WTC11 (cell line): ENCODE data around the gene VWA8. TPM values are rescaled to one million over a fixed set of nuclear protein-coding genes. Genes with fewer than 3 reads are reported as not detected.

Source experiments
- ATAC-seq: fragments of 200-7000 bp; cut with Tn5 transposase; 2 replicates; pipeline ENCODE4 v1.10.0; 2021; ENCODE audit warnings: mild to moderate bottlenecking, moderate library complexity
- CTCF ChIA-PET: fragments of 300-600 bp; sonication (Branson Sonifier 250); formaldehyde crosslinking; loops from one replicate; lab custom pipeline; 2021; ENCODE audit warnings: antibody characterized with exemption; lab: Charles Lee
- POLR2A ChIA-PET: fragments of 350-600 bp; sonication (Branson Sonifier 250); formaldehyde crosslinking; loops from one replicate; lab custom pipeline; 2021; ENCODE audit warnings: antibody characterized with exemption; lab: Charles Lee
- DNase-seq: peaks from one replicate; pipeline ENCODE4 v3.0.0; 2021; ENCODE audit warnings: low spot score
- H3K27ac Mint-ChIP-seq: 2 replicates; pipeline ENCODE4 v1.8.0; 2021; ENCODE audit warnings: mixed read lengths
- H3K27me3 Mint-ChIP-seq: 2 replicates; pipeline ENCODE4 v1.8.0; 2021; ENCODE audit warnings: low read depth, mild to moderate bottlenecking, moderate library complexity, mixed read lengths
- H3K36me3 Mint-ChIP-seq: 2 replicates; pipeline ENCODE4 v1.8.0; 2021; ENCODE audit warnings: mixed read lengths
- H3K4me1 Mint-ChIP-seq: 2 replicates; pipeline ENCODE4 v1.8.0; 2022; ENCODE audit warnings: mixed read lengths
- H3K4me3 Mint-ChIP-seq: 2 replicates; pipeline ENCODE4 v1.8.0; 2021; ENCODE audit warnings: mild to moderate bottlenecking, moderate library complexity, mixed read lengths
- H3K9me3 Mint-ChIP-seq: 2 replicates; pipeline ENCODE4 v1.8.0; 2021; ENCODE audit warnings: mixed read lengths
- CTCF ChIP-seq: fragments of 200-600 bp; IDR thresholded peaks from 2 replicates; pipeline ENCODE4 v1.8.0; 2022; ENCODE audit warnings: antibody characterized with exemption
- E2F5 ChIP-seq: sonication (generic); formaldehyde crosslinking; IDR thresholded peaks from 2 replicates; pipeline ENCODE4 v1.8.1; 2022; ENCODE audit warnings: mild to moderate bottlenecking, moderate library complexity, missing genetic modification reagents
- EMX1 ChIP-seq: fragments of 250-450 bp; sonication (Bioruptor Pico); IDR thresholded peaks from 2 replicates; pipeline ENCODE4 v1.8.0; 2021; ENCODE audit warnings: mild to moderate bottlenecking
- ESRRA ChIP-seq: sonication (generic); formaldehyde crosslinking; IDR thresholded peaks from 2 replicates; pipeline ENCODE4 v1.8.1; 2022; ENCODE audit warnings: mild to moderate bottlenecking, missing genetic modification reagents, borderline replicate concordance
- FOXK1 ChIP-seq: sonication (generic); formaldehyde crosslinking; IDR thresholded peaks from 2 replicates; pipeline ENCODE4 v1.8.0; 2022; ENCODE audit warnings: mild to moderate bottlenecking, moderate library complexity, missing genetic modification reagents
- HMGXB4 ChIP-seq: sonication (generic); formaldehyde crosslinking; IDR thresholded peaks from 2 replicates; pipeline ENCODE4 v1.8.1; 2023; ENCODE audit warnings: mild to moderate bottlenecking, moderate library complexity, missing genetic modification reagents
- IRF1 ChIP-seq: sonication (generic); formaldehyde crosslinking; IDR thresholded peaks from 2 replicates; pipeline ENCODE4 v1.8.0; 2023; ENCODE audit warnings: missing genetic modification reagents
- JUN ChIP-seq: sonication (generic); formaldehyde crosslinking; IDR thresholded peaks from 2 replicates; pipeline ENCODE4 v1.8.0; 2023; ENCODE audit warnings: mild to moderate bottlenecking, missing genetic modification reagents
- MAX ChIP-seq: sonication (generic); formaldehyde crosslinking; IDR thresholded peaks from 2 replicates; pipeline ENCODE4 v1.8.0; 2022; ENCODE audit warnings: mild to moderate bottlenecking, missing genetic modification reagents
- MLX ChIP-seq: sonication (generic); formaldehyde crosslinking; IDR thresholded peaks from 2 replicates; pipeline ENCODE4 v1.8.1; 2023; ENCODE audit warnings: mild to moderate bottlenecking, missing genetic modification reagents, moderate library complexity
- MXD4 ChIP-seq: fragments of 250-450 bp; sonication (Bioruptor Pico); IDR thresholded peaks from 2 replicates; pipeline ENCODE4 v1.8.0; 2021; ENCODE audit warnings: mild to moderate bottlenecking, moderate library complexity, borderline replicate concordance
- NFATC4 ChIP-seq: fragments of 250-450 bp; sonication (Bioruptor Pico); IDR thresholded peaks from 2 replicates; pipeline ENCODE4 v1.9.0; 2021; ENCODE audit warnings: mild to moderate bottlenecking
- NFE2L1 ChIP-seq: sonication (generic); formaldehyde crosslinking; IDR thresholded peaks from 2 replicates; pipeline ENCODE4 v1.8.1; 2023; ENCODE audit warnings: missing genetic modification reagents
- OVOL2 ChIP-seq: fragments of 250-450 bp; sonication (Bioruptor Pico); IDR thresholded peaks from 2 replicates; pipeline ENCODE4 v1.9.0; 2021; ENCODE audit warnings: mild to moderate bottlenecking, borderline replicate concordance
- PRDM15 ChIP-seq: sonication (generic); formaldehyde crosslinking; IDR thresholded peaks from 2 replicates; pipeline ENCODE4 v1.8.0; 2022; ENCODE audit warnings: missing genetic modification reagents
- PREB ChIP-seq: sonication (generic); formaldehyde crosslinking; IDR thresholded peaks from 2 replicates; pipeline ENCODE4 v1.8.1; 2022; ENCODE audit warnings: mild to moderate bottlenecking, missing genetic modification reagents, moderate library complexity, borderline replicate concordance
- STAT6 ChIP-seq: sonication (generic); formaldehyde crosslinking; conservative IDR thresholded peaks from 2 replicates; pipeline ENCODE4 v1.8.1; 2023; ENCODE audit warnings: mild to moderate bottlenecking, low read depth, missing genetic modification reagents, moderate library complexity
- ZNF281 ChIP-seq: sonication (generic); formaldehyde crosslinking; IDR thresholded peaks from 2 replicates; pipeline ENCODE4 v1.8.0; 2023; ENCODE audit warnings: mild to moderate bottlenecking, missing genetic modification reagents
- total RNA-seq: library from RNA; stranded (reverse); gene quantifications from 3 replicates; pipeline ENCODE4 v1.2.3, GENCODE V29; 2021

The VWA8 gene
- total RNA-seq, 1 experiment from 2014 or later, result 19.9 TPM

GRCh38 chr13:41678249-41678648 is 282.7 kb downstream of the VWA8 start:
- peaks cover 40% of the 10 kb centered on the region for H3K4me1 Mint-ChIP-seq
- H3K4me3 Mint-ChIP-seq, result no peak overlapping the region
- H3K27me3 Mint-ChIP-seq, result no peaks in the 10 kb centered on the region
- H3K36me3 Mint-ChIP-seq, result peaks cover 13% of the 10 kb centered on the region
- no peak overlapping the region for H3K27ac Mint-ChIP-seq
- ATAC-seq (no peak), DNase-seq (no peak)
- TF ChIP-seq PREB (CRISPR knock-in tag), result no peak
- TF ChIP-seq PRDM15 (CRISPR knock-in tag), result no peak
- no peak for TF ChIP-seq STAT6 (CRISPR knock-in tag)
- TF ChIP-seq MLX (CRISPR knock-in tag), result no peak
- ChIA-PET POLR2A (no interaction called here), CTCF (interaction anchor here (1.5 kb wide), 1 partner anchor 10 kb away, joined by 6 read pairs; no protein-coding TSS in a partner anchor)
- H3K9me3 Mint-ChIP-seq, result no peaks in the 10 kb centered on the region

GRCh38 chr13:41675306-41675705 is 285.6 kb downstream of the VWA8 start:
- H3K4me1 Mint-ChIP-seq, result peaks cover 24% of the 10 kb centered on the region
- ATAC-seq (no peak), DNase-seq (no peak)
- H3K27me3 Mint-ChIP-seq, result no peaks in the 10 kb centered on the region
- H3K4me3 Mint-ChIP-seq, result no peak overlapping the region
- POLR2A ChIA-PET, result no interaction called here
- H3K9me3 Mint-ChIP-seq, result no peaks in the 10 kb centered on the region
- CTCF ChIA-PET, result interaction anchor here (0.6 kb wide), 1 partner anchor 17 kb away, joined by 3 read pairs; no protein-coding TSS in a partner anchor
- H3K27ac Mint-ChIP-seq, result no peak overlapping the region
- H3K36me3 Mint-ChIP-seq, result no peaks in the 10 kb centered on the region
- TF ChIP-seq FOXK1 (CRISPR knock-in tag) (no peak), NFE2L1 (CRISPR knock-in tag) (no peak), CTCF (no peak), JUN (CRISPR knock-in tag) (no peak), IRF1 (CRISPR knock-in tag) (no peak), E2F5 (no peak), MXD4 (no peak), EMX1 (CRISPR knock-in tag) (no peak), MAX (CRISPR knock-in tag) (no peak), OVOL2 (CRISPR knock-in tag) (no peak), ZNF281 (no peak), HMGXB4 (no peak), NFATC4 (CRISPR knock-in tag) (no peak), ESRRA (no peak)
